ENCODE data around the gene MID1IP1.

MID1IP1 gene

GRCh38 chrX:38796946-38797345 is 4.3 kb upstream of the MID1IP1 start:
- no peak overlapping the region for H3K4me2 ChIP-seq (ENCODE audit: low read length)
- no peaks in the 10 kb centered on the region for H3K9me3 ChIP-seq (ENCODE audit: insufficient read depth, low read length)
- no peaks in the 10 kb centered on the region for H4K20me1 ChIP-seq (ENCODE audit: insufficient read depth, low read length)
- no peaks in the 10 kb centered on the region for H3K79me2 ChIP-seq (ENCODE audit: low read length)
- H3K9ac ChIP-seq (ENCODE audit: low read length), result no peak overlapping the region
- H3K36me3 ChIP-seq (replicated peaks; ENCODE audit: low read depth, low read length), result no peaks in the 10 kb centered on the region
- no peak overlapping the region for H3K4me3 ChIP-seq (ENCODE audit: low read length)
- H3K4me1 ChIP-seq (ENCODE audit: low read length), result no peaks in the 10 kb centered on the region
- TF ChIP-seq CTCF (IDR thresholded peaks at IDR 0.05; ENCODE audit: low read depth, low read length) (no peak), EZH2phosphoT487 (IDR thresholded peaks at IDR 0.05; ENCODE audit: low read depth) (no peak)
- H3K27ac ChIP-seq (ENCODE audit: low read length), result no peak overlapping the region
- H3K27me3 ChIP-seq (ENCODE audit: low read depth, low read length), result no peaks in the 10 kb centered on the region
- no peak overlapping the region for H2AFZ ChIP-seq (ENCODE audit: low read depth, low read length)

- Histone ChIP-seq H3K79me2 (ENCODE audit: low read length) (no peaks in the 10 kb centered on the region), H3K9ac (ENCODE audit: low read length) (no peak overlapping the region), H3K4me3 (ENCODE audit: low read length) (no peak overlapping the region), H3K36me3 (replicated peaks; ENCODE audit: low read depth, low read length) (no peaks in the 10 kb centered on the region), H4K20me1 (ENCODE audit: insufficient read depth, low read length) (no peaks in the 10 kb centered on the region), H3K27ac (ENCODE audit: low read length) (no peak overlapping the region), H3K4me2 (ENCODE audit: low read length) (no peak overlapping the region), H2AFZ (ENCODE audit: low read depth, low read length) (no peak overlapping the region), H3K27me3 (ENCODE audit: low read depth, low read length) (no peaks in the 10 kb centered on the region), H3K9me3 (ENCODE audit: insufficient read depth, low read length) (no peaks in the 10 kb centered on the region), H3K4me1 (ENCODE audit: low read length) (peaks cover 6% of the 10 kb centered on the region; the same call in 1 of the 2 replicates)
- no peak for TF ChIP-seq CTCF (IDR thresholded peaks at IDR 0.05; ENCODE audit: low read depth, low read length)
- TF ChIP-seq EZH2phosphoT487 (IDR thresholded peaks at IDR 0.05; ENCODE audit: low read depth), result no peak
Observed at GRCh38 chrX:38798956-38799355, 2.3 kb upstream of the MID1IP1 start.

- no peak overlapping the region for H3K4me3 ChIP-seq (ENCODE audit: low read length)
- H2AFZ ChIP-seq (ENCODE audit: low read depth, low read length), result no peak overlapping the region
- H3K27ac ChIP-seq (ENCODE audit: low read length), result no peak overlapping the region
Observed at GRCh38 chrX:38799995-38800580, 1.2 kb upstream of the MID1IP1 start.

GRCh38 chrX:38803243-38803587 is 2.0 kb downstream of the MID1IP1 start:
- TF ChIP-seq EZH2phosphoT487 (IDR thresholded peaks at IDR 0.05; ENCODE audit: low read depth), result no peak
- no peak for TF ChIP-seq CTCF (IDR thresholded peaks at IDR 0.05; ENCODE audit: low read depth, low read length)
- H3K4me1 ChIP-seq (ENCODE audit: low read length), result peaks cover 9% of the 10 kb centered on the region
- peak overlapping the region; percentile 81 for H3K4me3 ChIP-seq (ENCODE audit: low read length)
- H3K27ac ChIP-seq (ENCODE audit: low read length), result no peak overlapping the region
- H3K36me3 ChIP-seq (replicated peaks; ENCODE audit: low read depth, low read length), result no peaks in the 10 kb centered on the region
- H3K79me2 ChIP-seq (ENCODE audit: low read length), result no peaks in the 10 kb centered on the region
- no peaks in the 10 kb centered on the region for H4K20me1 ChIP-seq (ENCODE audit: insufficient read depth, low read length)
- H2AFZ ChIP-seq (ENCODE audit: low read depth, low read length), result peak overlapping the region; percentile 83
- no peaks in the 10 kb centered on the region for H3K27me3 ChIP-seq (ENCODE audit: low read depth, low read length)
- peak overlapping the region; percentile 55; the same call in 1 of the 2 replicates for H3K9ac ChIP-seq (ENCODE audit: low read length)
- H3K4me2 ChIP-seq (ENCODE audit: low read length), result peak overlapping the region; percentile 76
- no peaks in the 10 kb centered on the region for H3K9me3 ChIP-seq (ENCODE audit: insufficient read depth, low read length)

More at GRCh38 chrX:38799995-38800580, 1.2 kb upstream of the MID1IP1 start:
- Histone ChIP-seq H3K4me1 (ENCODE audit: low read length) (peaks cover 9% of the 10 kb centered on the region), H3K4me2 (ENCODE audit: low read length) (no peak overlapping the region), H3K27me3 (ENCODE audit: low read depth, low read length) (no peaks in the 10 kb centered on the region), H4K20me1 (ENCODE audit: insufficient read depth, low read length) (no peaks in the 10 kb centered on the region), H3K9ac (ENCODE audit: low read length) (no peak overlapping the region), H3K79me2 (ENCODE audit: low read length) (no peaks in the 10 kb centered on the region), H3K36me3 (replicated peaks; ENCODE audit: low read depth, low read length) (no peaks in the 10 kb centered on the region), H3K9me3 (ENCODE audit: insufficient read depth, low read length) (no peaks in the 10 kb centered on the region)
- TF ChIP-seq CTCF (IDR thresholded peaks at IDR 0.05; ENCODE audit: low read depth, low read length), result peak; percentile 34
- TF ChIP-seq EZH2phosphoT487 (IDR thresholded peaks at IDR 0.05; ENCODE audit: low read depth), result no peak
